ENCODE results near the gene ADAMTS12.

ADAMTS12 gene

GRCh38 chr5:33637011-33637410, 254.8 kb downstream of the ADAMTS12 start:
- no peak for FAIRE-seq

- no peak for FAIRE-seq
These were observed 256.2 kb downstream of the ADAMTS12 start for GRCh38 chr5:33635582-33635981.

- no peak for FAIRE-seq
These were observed 258.1 kb downstream of the ADAMTS12 start for GRCh38 chr5:33633699-33634098.

GRCh38 chr5:33631786-33632185, 260.0 kb downstream of the ADAMTS12 start:
- no peak for FAIRE-seq

- FAIRE-seq, result no peak
These were observed 260.7 kb downstream of the ADAMTS12 start for GRCh38 chr5:33631139-33631538.

GRCh38 chr5:33629999-33630398, 261.8 kb downstream of the ADAMTS12 start:
- no peak for FAIRE-seq

GRCh38 chr5:33628796-33629195, 263.0 kb downstream of the ADAMTS12 start:
- no peak for FAIRE-seq

GRCh38 chr5:33621514-33621913, 270.3 kb downstream of the ADAMTS12 start:
- FAIRE-seq, result no peak

- FAIRE-seq, result no peak
These were observed 277.8 kb downstream of the ADAMTS12 start for GRCh38 chr5:33614039-33614438.

GRCh38 chr5:33612386-33612785, 279.4 kb downstream of the ADAMTS12 start:
- no peak for FAIRE-seq

- no peak for FAIRE-seq
These were observed 279.9 kb downstream of the ADAMTS12 start for GRCh38 chr5:33611877-33612276.

- FAIRE-seq, result no peak
These were observed 283.3 kb downstream of the ADAMTS12 start for GRCh38 chr5:33608344-33609041.

GRCh38 chr5:33604503-33604902, 287.3 kb downstream of the ADAMTS12 start:
- no peak for FAIRE-seq

GRCh38 chr5:33601881-33602280, 289.9 kb downstream of the ADAMTS12 start:
- no peak for FAIRE-seq

GRCh38 chr5:33595303-33595702, 296.5 kb downstream of the ADAMTS12 start:
- no peak for FAIRE-seq

- FAIRE-seq, result no peak
These were observed 297.8 kb downstream of the ADAMTS12 start for GRCh38 chr5:33594006-33594405.

- FAIRE-seq, result no peak
These were observed 299.5 kb downstream of the ADAMTS12 start for GRCh38 chr5:33592245-33592644.

- FAIRE-seq, result no peak
These were observed 303.0 kb downstream of the ADAMTS12 start for GRCh38 chr5:33588654-33589372.

- no peak for FAIRE-seq
These were observed 308.5 kb downstream of the ADAMTS12 start for GRCh38 chr5:33583332-33583731.

- no peak for FAIRE-seq
These were observed 309.4 kb downstream of the ADAMTS12 start for GRCh38 chr5:33582417-33582816.

- FAIRE-seq, result no peak
These were observed 312.0 kb downstream of the ADAMTS12 start for GRCh38 chr5:33579789-33580188.

GRCh38 chr5:33579152-33579551, 312.6 kb downstream of the ADAMTS12 start:
- FAIRE-seq, result no peak

- no peak for FAIRE-seq
These were observed 314.8 kb downstream of the ADAMTS12 start for GRCh38 chr5:33576726-33577590.

GRCh38 chr5:33565324-33565723, 326.5 kb downstream of the ADAMTS12 start:
- FAIRE-seq, result no peak

Measured in G401.6 (cell line).